ENCODE results near the gene TRIM8. TPM values are rescaled to one million over a fixed set of nuclear protein-coding genes. Genes with fewer than 3 reads are reported as not detected.
A peak's percentile ranks its signal among the peaks of the same experiment; 100 is the strongest.

TRIM8 gene
- polyA plus RNA-seq, 1 donor from 2014 or later, result 71.5 TPM

DNA sequence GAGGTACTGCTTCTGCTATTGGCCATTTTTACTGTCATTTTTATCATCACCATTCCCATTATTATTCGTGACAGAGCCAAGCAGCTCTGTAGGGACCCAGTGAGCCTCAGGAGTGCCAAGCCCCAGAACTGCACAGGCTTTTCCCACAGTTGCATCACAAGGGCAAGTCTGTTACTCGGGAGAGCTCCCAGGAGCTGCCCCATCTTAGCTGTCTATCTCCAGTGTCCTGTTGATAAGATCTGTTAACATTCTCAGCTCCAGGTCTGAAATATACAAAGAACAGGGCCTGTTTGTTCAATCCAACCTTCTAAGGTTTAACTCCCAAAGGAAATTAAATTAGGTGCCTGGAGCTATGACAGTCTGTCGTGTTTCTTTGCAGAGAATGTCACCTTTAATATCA lies 20.2 kb upstream of the TRIM8 start:
- no peaks in the 10 kb centered on the region for H3K27me3 Mint-ChIP-seq
- H3K4me3 Mint-ChIP-seq, result no peak overlapping the region
- no peak overlapping the region for H3K27ac Mint-ChIP-seq
- H3K9me3 Mint-ChIP-seq, result no peaks in the 10 kb centered on the region
- H3K36me3 Mint-ChIP-seq, result peaks cover 4% of the 10 kb centered on the region
- peaks cover 0 to 9% (median 9%) of the 10 kb centered on the region in 3 donors for H3K4me1 Mint-ChIP-seq

DNA sequence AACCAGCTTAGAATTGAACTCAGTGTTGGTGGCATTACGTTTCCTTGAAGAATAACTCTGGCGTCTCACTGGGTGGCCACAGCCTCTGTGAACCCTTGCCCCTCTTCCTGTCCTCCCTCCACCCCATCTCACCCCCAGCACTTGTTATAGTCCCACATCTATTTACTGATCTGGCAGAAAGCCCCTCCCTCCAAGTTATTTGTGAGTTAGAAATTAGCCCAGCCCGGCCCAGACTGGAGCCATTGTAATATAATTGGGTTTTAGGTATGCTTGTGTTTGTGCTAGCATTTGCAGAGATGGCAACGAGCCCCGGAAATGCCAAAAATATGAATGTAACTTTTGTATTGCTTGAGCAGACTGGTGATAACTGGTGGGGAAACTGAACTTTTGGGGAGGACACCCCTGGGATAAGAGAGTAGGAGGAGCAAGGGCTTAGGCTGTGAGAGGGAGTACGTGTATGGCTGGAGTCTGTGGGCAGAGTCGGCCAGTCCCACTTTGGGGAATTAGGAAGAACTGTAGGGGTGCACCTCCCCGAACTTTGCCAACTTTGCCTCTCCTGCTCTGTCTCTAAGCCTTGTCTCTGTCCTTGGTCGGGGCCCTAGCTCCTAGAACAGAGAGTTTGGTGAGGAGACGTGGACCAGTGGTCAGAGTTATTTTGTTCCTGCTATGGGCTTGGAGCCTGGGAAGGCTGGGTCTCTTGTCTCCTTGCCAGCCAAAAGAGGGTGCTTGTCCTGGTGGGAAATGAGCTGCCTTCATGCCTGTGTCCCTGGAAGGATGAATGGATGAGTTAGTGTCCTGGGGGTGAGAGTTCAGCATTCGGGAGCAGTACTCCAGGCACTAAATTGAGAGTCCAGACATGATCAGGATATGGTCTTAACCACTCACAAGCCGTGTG lies 19.3 kb upstream of the TRIM8 start:
- H3K27ac Mint-ChIP-seq, result no peak overlapping the region
- no peaks in the 10 kb centered on the region for H3K9me3 Mint-ChIP-seq
- no peaks in the 10 kb centered on the region for H3K27me3 Mint-ChIP-seq
- H3K4me3 Mint-ChIP-seq, result peak overlapping the region in 1 of 4 donors; percentile 49
- peaks cover 0 to 9% (median 9%) of the 10 kb centered on the region in 3 donors for H3K4me1 Mint-ChIP-seq
- H3K36me3 Mint-ChIP-seq, result peaks cover 4% of the 10 kb centered on the region

DNA sequence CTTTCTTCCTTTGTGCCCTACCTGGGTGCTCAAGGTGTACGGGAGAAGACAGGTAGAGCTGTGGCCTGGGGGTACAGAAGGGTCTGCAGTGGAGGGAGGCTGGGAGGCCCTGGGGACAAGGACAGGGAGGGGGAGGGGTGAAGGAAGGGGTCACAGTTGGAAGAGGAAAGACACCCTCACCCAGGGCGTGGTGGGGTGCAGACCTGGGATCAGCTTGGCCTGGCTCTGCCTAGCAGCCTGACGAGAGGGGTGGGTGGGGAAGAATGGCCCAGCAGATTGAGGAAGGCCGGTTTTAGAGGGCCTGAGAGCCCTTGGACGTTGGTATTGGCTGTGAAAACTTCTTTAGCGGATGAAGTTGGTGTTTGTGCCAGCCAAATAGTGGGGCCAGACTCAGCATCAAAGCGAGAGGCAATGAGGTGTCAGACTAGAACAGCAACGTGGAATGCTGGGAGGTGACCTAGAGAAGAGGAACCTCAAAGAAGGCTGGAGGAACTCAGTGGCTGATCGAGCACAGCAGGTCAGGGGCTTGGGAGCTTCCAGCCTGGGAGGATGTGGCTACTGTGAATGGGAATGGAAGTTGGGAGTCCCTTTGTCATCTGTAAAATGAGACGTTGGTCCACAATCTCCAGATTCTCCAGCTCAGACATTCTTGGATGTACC lies 18.1 kb upstream of the TRIM8 start:
- Mint-ChIP-seq H3K4me3 (no peak overlapping the region), H3K27me3 (no peaks in the 10 kb centered on the region), H3K27ac (no peak overlapping the region), H3K36me3 (peaks cover 2% of the 10 kb centered on the region), H3K4me1 (peaks cover 0 to 9% (median 9%) of the 10 kb centered on the region in 3 donors), H3K9me3 (no peaks in the 10 kb centered on the region)

DNA sequence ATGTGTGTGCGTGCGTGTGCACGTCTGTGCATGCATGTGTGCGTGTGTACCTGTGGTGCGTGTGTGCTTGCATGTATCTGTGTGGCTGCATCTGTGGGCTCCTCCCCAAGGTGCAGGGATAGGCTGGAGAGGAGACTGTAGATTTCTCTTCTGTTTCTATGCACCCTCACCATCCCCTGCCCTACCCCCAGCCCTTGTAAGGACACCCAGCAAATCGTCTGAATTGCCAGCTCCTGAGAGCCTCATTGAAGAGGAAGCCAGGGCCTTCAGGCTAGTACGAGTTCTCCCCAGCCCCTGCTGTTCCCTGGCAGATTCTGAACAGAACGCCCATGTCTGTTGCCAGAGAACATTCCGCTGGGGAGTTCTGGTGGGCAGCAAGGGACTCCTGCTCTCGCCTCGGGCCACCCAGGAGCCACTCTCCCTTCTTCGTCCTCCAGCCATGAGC lies 17.0 kb upstream of the TRIM8 start:
- Mint-ChIP-seq H3K36me3 (peaks cover 5% of the 10 kb centered on the region), H3K27me3 (no peaks in the 10 kb centered on the region), H3K4me1 (peaks cover 0 to 9% (median 9%) of the 10 kb centered on the region in 3 donors), H3K9me3 (no peaks in the 10 kb centered on the region), H3K27ac (peak overlapping the region in 1 of 3 donors; percentile 73), H3K4me3 (no peak overlapping the region)

DNA sequence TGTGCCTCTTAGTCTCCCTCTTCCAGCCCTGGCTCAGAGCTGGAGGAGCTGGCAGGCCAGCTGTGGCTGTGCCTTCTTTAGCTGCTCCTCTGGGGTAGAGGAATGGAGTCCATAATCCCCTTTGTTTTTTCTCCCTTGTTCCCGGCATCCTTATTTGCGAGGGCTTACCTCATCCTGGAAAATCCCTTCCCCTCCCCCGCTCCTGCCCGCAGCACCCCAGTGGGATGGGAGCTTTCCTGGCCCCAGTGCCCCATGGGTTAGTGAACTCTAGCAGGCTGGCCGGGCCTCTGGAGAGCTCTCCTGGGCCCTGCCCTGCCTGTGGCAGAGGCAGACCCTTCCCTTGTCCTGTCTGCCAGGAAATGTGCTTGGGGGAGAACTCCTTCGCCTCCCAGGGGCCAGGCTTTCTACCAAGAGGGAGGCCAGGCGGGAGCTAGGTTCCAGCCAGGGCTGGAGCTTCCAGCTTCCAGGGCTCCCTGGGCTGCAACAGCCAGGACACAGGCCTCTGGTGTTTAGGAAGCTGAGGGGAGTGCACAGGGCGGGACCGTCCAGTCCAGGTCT lies 16.5 kb upstream of the TRIM8 start:
- Mint-ChIP-seq H3K9me3 (no peaks in the 10 kb centered on the region), H3K36me3 (peaks cover 5% of the 10 kb centered on the region), H3K4me1 (peaks cover 0 to 11% (median 9%) of the 10 kb centered on the region in 3 donors), H3K27ac (peak overlapping the region in 1 of 3 donors; percentile 73), H3K27me3 (no peaks in the 10 kb centered on the region), H3K4me3 (no peak overlapping the region)

DNA sequence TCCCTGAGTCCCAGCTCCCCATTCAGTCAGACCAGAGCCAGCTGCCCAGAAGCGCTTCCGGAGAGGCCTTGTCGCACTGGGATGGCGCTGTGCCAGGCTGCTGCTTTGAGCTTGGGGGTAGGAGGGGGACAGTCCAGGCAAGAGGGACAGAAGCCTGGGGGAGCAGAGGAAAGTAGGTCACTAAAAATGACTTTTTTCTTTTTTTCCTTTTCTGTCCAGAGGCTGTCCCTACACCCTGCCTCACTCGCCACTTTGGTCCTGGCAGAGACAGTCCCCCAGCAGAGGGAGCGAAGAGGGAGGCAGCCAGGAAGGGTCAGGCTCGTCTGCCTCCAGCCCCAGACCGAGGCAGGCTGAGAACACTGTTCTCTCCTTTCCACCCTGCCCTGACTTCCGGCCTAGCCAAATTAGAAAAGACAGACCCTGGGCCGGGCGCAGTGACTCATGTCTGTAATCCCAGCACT lies 15.8 kb upstream of the TRIM8 start:
- H3K27me3 Mint-ChIP-seq, result no peaks in the 10 kb centered on the region
- peaks cover 5% of the 10 kb centered on the region for H3K36me3 Mint-ChIP-seq
- no peak overlapping the region for H3K4me3 Mint-ChIP-seq
- peaks cover 0 to 13% (median 9%) of the 10 kb centered on the region in 3 donors for H3K4me1 Mint-ChIP-seq
- no peak overlapping the region for H3K27ac Mint-ChIP-seq
- H3K9me3 Mint-ChIP-seq, result no peaks in the 10 kb centered on the region

DNA sequence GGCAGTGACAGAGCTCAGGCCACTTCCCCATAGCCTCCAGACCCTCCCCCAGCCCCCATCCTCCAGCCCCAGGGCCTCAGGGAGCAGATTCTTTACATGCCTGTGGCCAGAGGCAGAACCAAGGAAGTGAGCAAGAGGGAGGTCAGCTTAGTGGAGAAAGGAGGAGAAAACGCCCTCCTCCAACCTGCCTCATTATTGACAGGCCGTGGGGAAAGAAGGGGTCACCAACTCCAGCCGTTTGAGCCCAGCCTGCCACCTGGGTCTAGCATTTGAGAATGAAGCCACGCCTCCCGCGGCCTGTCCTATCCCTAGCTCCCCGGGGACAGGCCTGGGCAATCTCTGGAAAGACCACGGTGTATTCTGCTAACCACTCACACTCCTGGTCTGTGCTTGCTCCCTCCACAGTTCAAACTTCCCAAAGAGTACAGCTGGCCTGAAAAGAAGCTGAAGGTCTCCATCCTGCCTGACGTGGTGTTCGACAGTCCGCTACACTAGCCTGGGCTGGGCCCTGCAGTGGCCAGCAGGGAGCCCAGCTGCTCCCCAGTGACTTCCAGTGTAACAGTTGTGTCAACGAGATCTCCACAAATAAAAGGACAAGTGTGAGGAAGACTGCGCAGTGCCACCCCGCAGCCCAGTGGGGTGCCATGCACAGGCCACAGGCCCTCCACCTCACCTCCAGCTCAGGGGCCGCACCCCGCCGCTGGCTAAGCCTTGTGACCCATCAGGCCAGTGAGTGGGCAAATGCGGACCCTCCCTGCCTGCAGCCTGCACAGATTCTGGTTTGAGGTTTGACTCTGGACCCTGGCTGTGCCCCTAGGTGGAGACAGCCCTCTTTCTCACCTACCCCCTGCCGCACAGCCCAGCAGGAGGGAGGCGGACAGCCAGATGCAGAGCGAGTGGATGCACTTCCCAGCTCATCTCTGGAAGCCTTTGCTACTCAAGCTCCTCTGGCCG lies 14.3 kb upstream of the TRIM8 start:
- H3K4me1 Mint-ChIP-seq, result peaks cover 0 to 15% (median 6%) of the 10 kb centered on the region in 3 donors
- no peaks in the 10 kb centered on the region for H3K27me3 Mint-ChIP-seq
- peaks cover 5% of the 10 kb centered on the region for H3K36me3 Mint-ChIP-seq
- H3K27ac Mint-ChIP-seq, result no peak overlapping the region
- peak overlapping the region in 1 of 4 donors; percentile 38 for H3K4me3 Mint-ChIP-seq
- no peaks in the 10 kb centered on the region for H3K9me3 Mint-ChIP-seq

DNA sequence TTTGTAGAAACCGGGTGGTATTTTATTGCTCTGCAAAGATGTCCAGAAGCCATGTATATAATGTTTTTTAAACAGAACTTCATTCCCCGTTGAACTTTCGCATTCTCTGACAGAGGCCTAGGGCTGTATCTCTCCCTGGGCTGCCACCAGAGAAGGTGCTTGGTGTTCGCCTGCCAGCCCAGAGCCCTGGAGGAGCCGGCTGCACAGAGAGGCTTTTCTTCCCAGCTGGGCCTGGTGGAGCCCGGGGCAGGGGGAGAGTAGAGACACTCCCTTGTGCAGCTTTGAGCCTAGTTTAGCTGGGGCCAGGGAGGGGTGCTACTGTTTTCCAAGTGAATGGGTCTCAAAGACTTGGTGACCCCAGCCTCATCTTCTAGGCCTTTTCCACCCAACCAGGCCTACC lies 13.6 kb upstream of the TRIM8 start:
- peaks cover 5% of the 10 kb centered on the region for H3K36me3 Mint-ChIP-seq
- H3K4me3 Mint-ChIP-seq, result no peak overlapping the region
- H3K4me1 Mint-ChIP-seq, result peaks cover 6 to 17% (median 9%) of the 10 kb centered on the region in 3 donors
- H3K27me3 Mint-ChIP-seq, result no peaks in the 10 kb centered on the region
- H3K27ac Mint-ChIP-seq, result no peak overlapping the region
- H3K9me3 Mint-ChIP-seq, result no peaks in the 10 kb centered on the region

DNA sequence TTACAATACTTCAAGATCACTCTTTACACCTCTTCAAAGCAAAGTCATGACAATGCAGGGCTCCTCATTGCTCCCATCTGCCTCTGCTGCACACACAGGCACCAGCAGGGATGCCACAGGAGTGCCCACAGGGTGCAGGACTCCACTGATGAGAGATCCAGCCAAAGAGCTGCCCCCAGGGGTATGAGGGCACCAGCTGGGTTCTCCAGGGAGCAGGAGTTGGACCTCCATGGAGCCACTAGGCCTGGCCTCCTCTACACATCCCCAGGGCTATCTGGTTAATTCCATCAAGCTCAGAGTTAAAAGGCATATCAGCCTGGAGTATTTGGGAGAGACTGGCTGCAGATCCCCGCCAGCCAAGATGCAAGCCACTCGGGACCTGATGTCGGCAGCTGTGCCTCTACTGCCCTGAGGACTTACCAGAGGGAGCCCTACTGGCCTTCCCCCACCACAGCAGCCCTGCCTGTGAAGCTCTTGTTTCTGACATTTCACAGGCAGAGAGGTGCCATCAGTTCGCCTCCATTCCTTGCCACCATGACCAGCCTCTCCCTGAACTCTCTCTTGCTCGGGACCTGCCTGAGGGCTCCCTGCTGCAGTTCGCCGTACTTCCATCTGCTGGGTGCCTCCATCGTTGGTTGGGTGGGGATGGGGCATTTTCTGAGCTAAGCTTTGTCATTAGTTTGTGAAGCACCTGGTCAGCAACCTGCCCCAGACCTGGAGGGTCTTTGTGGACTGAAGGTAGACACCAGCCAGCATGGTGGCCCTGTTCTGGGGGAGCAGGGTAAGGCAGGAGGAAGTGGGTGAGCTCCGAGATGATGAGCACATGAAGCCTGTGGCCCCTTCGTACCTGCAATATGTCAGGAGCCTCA lies 12.5 kb upstream of the TRIM8 start:
- H3K27ac Mint-ChIP-seq, result no peak overlapping the region
- no peaks in the 10 kb centered on the region for H3K27me3 Mint-ChIP-seq
- peaks cover 5% of the 10 kb centered on the region for H3K36me3 Mint-ChIP-seq
- H3K4me1 Mint-ChIP-seq, result peaks cover 9 to 19% (median 9%) of the 10 kb centered on the region in 3 donors
- H3K4me3 Mint-ChIP-seq, result no peak overlapping the region
- H3K9me3 Mint-ChIP-seq, result no peaks in the 10 kb centered on the region

DNA sequence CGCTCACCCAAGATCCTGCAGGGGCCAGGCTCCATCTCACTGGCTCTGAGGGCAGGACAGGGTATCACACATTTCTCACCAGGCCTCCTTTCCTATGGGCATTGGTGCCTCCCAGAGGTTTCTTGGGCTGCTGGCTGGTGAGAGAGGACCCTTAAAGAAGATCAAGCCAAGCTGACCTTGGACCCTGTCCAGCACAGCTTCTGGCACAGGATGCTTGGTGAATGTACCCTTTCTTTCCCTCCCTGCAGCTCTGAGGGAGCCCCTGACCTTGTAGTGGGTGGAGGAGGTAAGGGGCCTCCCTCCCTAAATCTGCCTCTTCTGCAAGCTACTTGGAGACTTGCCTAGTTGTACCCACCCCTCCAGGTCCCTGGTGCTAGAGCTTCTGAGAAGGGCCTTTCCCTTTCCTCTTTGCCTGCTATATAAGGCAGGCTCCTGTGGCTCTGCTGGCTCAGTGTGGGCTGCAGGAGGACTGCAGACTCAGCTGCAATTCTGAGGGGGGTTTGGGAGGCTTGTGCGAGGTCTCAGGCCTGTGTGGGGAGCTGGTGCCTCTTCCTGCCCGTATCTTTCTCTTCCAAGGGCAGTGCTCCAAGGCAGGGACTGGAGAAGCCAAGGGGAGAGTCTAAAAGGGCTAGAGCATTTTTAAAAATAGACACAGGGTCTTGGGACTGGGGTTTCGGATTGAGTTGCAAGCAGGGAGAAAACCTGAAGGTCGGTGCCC lies 11.7 kb upstream of the TRIM8 start:
- Mint-ChIP-seq H3K4me3 (peak overlapping the region in 1 of 4 donors; percentile 75), H3K27me3 (no peaks in the 10 kb centered on the region), H3K4me1 (peaks cover 9 to 20% (median 11%) of the 10 kb centered on the region in 3 donors), H3K27ac (peak overlapping the region in 1 of 3 donors; percentile 46), H3K9me3 (no peaks in the 10 kb centered on the region), H3K36me3 (peaks cover 5% of the 10 kb centered on the region)

DNA sequence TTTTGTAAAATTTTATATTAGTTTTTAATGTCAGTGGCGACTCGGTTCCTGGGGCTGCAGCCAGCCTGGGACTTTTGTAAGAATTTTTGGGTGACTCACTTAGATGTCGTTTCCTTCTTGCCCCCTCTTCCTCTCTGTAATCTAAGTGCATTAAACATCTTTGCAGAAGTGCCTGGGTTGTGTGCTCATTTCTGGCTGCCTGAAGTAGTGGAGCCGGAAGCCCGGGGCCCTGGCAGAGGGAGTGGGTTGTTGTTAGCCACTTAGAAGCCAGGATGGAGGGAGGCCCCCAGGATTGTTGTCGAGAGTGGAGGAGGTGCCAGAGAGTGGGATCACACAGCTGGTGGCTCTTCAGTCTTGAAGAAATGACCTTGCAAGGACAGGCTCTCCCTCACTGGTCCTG lies 11.0 kb upstream of the TRIM8 start:
- H3K4me1 Mint-ChIP-seq, result peaks cover 9 to 20% (median 11%) of the 10 kb centered on the region in 3 donors
- H3K9me3 Mint-ChIP-seq, result no peaks in the 10 kb centered on the region
- H3K27ac Mint-ChIP-seq, result no peak overlapping the region
- no peak overlapping the region for H3K4me3 Mint-ChIP-seq
- H3K36me3 Mint-ChIP-seq, result peaks cover 2% of the 10 kb centered on the region
- no peaks in the 10 kb centered on the region for H3K27me3 Mint-ChIP-seq

DNA sequence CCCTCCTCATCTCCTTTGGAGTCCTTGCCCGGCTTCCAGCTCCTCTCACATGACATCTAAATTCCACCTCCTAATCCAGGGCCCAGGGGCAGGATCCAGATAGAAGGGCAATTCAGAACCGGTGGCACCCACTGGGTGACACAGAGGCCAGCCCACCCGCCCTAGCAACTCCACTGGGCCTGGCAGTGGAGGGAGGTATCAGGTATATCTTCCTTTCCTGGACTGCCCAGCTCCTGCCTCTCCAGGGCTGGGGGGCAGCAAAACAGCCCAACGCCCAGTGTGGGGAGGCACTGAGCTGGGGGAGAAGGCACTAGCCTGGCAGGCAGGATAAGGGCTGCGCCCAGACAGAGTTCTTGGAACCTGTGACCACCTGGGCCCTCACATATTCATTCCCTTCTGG lies 10.4 kb upstream of the TRIM8 start:
- peaks cover 9 to 22% (median 11%) of the 10 kb centered on the region in 3 donors for H3K4me1 Mint-ChIP-seq
- H3K27me3 Mint-ChIP-seq, result no peaks in the 10 kb centered on the region
- no peaks in the 10 kb centered on the region for H3K9me3 Mint-ChIP-seq
- peaks cover 2% of the 10 kb centered on the region for H3K36me3 Mint-ChIP-seq
- no peak overlapping the region for H3K4me3 Mint-ChIP-seq
- H3K27ac Mint-ChIP-seq, result peak overlapping the region in 1 of 3 donors; percentile 33

DNA sequence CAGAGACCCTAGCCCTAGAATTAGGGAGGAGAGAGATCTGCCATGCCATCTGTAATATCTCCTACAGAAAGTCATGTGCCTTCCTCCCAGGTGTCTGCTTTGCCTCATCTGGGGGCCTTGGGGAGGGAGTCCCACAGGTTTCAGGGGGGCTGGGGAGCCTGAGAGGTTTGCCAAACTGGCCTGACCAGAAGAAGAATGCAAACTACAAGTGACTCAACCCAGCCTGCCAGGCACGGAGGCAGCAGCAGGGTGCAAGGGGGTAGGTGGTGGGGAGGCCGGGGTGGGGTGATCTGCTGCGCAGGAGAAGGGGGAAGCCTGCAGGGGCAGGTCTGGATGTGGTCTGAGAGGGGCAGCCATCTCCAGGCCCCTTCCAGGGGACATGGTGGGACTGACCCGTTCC lies 9.6 kb upstream of the TRIM8 start:
- Mint-ChIP-seq H3K9me3 (no peaks in the 10 kb centered on the region), H3K36me3 (peaks cover 2% of the 10 kb centered on the region), H3K27me3 (no peaks in the 10 kb centered on the region), H3K4me1 (peaks cover 9 to 22% (median 11%) of the 10 kb centered on the region in 3 donors), H3K4me3 (no peak overlapping the region), H3K27ac (peak overlapping the region in 1 of 3 donors; percentile 57)

Data from IgD-negative memory B cell (primary cell).